Measurements from ENCODE around the gene TP53RK. TPM values are rescaled to one million over a fixed set of nuclear protein-coding genes. Genes with fewer than 3 reads are reported as not detected.

The TP53RK gene
- total RNA-seq, 1 donor from 2014 or later: 11.9 TPM

DNA sequence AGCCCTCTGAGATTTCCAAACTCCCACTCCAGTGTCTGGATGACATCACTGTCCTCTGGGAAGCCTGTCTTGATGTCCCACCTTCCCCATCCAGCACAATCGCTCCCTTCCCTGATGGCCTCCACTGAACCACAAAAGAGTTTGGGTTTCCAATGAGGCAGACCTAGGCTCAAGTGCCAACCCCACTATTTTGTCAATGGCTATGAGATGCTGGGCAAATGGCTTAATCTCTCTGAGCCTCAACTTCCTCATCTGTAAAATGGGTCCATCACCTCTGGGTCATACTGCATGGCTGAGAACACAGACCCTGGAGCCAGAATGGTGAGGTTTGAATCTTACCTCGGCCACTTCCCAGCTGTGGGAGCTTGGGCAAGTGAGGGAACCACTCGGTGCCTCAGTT, 49.7 kb downstream of the TP53RK start:
- intact Hi-C loops (cut with DNase I): no loop called here
- H3K4me3 ChIP-seq: no peak overlapping the region
- DNase-seq (no peak), ATAC-seq (no peak)
- H3K27ac ChIP-seq: no peak overlapping the region
- TF ChIP-seq, protein P1, sequence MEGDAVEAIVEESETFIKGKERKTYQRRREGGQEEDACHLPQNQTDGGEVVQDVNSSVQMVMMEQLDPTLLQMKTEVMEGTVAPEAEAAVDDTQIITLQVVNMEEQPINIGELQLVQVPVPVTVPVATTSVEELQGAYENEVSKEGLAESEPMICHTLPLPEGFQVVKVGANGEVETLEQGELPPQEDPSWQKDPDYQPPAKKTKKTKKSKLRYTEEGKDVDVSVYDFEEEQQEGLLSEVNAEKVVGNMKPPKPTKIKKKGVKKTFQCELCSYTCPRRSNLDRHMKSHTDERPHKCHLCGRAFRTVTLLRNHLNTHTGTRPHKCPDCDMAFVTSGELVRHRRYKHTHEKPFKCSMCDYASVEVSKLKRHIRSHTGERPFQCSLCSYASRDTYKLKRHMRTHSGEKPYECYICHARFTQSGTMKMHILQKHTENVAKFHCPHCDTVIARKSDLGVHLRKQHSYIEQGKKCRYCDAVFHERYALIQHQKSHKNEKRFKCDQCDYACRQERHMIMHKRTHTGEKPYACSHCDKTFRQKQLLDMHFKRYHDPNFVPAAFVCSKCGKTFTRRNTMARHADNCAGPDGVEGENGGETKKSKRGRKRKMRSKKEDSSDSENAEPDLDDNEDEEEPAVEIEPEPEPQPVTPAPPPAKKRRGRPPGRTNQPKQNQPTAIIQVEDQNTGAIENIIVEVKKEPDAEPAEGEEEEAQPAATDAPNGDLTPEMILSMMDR (IDR thresholded peaks at IDR 0.05): no peak
- H3K9me3 ChIP-seq: no peaks in the 10 kb centered on the region
- H3K27me3 ChIP-seq (ENCODE audit: low read depth): no peaks in the 10 kb centered on the region
- no peaks in the 10 kb centered on the region for H3K4me1 ChIP-seq
- no peaks in the 10 kb centered on the region for H3K36me3 ChIP-seq

DNA sequence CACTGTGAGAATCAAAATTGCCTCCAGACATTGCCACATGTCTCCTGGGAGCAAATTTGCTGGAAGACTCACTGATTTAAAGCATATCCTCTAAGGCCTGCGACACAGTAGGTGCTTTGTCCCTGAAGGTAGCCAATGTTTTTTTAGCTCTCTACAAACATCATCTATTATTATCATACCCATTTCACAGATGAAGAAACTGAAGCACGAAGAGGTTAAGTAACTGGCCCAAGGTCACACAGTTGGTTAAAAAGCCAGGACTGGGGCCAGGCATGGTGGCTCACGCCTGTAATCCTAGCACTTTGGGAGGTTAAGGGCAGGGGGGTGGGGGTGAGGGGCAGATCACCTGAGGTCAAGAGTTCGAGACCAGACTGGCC, 50.4 kb downstream of the TP53RK start:
- Histone ChIP-seq H3K36me3 (no peaks in the 10 kb centered on the region), H3K4me1 (no peaks in the 10 kb centered on the region), H3K27me3 (ENCODE audit: low read depth) (no peaks in the 10 kb centered on the region), H3K27ac (no peak overlapping the region), H3K9me3 (no peaks in the 10 kb centered on the region), H3K4me3 (no peak overlapping the region)
- intact Hi-C loops (cut with DNase I): no loop called here
- TF ChIP-seq, protein P1 (IDR thresholded peaks at IDR 0.05): no peak
- ATAC-seq: no peak
- no peak for DNase-seq

DNA sequence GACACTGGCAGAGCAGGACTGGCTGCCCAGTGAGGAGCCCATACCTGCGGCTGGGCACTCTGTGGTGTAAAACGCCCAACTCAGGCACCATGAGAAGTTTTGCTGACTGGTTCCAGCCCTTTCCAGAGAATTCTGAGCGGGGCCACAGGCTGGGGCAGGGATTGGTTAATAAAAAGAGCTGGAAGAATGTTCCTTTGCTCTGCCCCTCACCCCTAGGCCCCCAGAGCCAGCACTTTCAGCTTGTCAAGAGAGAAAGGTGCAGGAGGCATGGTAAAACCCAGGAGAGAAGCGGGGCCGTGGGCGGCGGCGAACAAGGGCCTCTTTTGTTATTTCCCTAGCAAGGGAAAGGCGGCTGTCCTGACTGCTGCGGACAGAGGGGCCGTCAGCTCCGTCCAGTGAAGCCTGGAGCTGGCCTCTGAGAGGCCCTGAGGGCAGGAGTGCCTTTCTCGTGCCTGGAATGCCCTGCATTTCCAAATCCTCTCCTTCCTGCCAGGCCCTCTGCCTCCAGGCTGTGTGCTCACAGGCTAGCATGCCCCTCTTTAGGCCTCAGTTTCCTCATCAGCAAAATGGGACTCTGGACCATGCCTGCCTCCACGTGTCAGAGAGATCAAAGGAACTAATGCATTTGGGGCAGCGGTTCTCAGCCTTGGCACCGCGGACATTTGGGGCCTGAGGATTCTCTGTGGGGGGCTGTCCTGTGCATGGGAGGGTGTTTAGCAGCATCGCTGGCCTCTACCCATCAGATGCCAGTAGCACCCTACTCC, 50.9 kb downstream of the TP53RK start:
- Histone ChIP-seq H3K4me1 (no peaks in the 10 kb centered on the region), H3K36me3 (no peaks in the 10 kb centered on the region), H3K27me3 (ENCODE audit: low read depth) (no peaks in the 10 kb centered on the region), H3K27ac (no peak overlapping the region), H3K4me3 (no peak overlapping the region), H3K9me3 (no peaks in the 10 kb centered on the region)
- ATAC-seq (no peak), DNase-seq (no peak)
- TF ChIP-seq, protein P1 (IDR thresholded peaks at IDR 0.05): no peak
- intact Hi-C loops (cut with DNase I): no loop called here

DNA sequence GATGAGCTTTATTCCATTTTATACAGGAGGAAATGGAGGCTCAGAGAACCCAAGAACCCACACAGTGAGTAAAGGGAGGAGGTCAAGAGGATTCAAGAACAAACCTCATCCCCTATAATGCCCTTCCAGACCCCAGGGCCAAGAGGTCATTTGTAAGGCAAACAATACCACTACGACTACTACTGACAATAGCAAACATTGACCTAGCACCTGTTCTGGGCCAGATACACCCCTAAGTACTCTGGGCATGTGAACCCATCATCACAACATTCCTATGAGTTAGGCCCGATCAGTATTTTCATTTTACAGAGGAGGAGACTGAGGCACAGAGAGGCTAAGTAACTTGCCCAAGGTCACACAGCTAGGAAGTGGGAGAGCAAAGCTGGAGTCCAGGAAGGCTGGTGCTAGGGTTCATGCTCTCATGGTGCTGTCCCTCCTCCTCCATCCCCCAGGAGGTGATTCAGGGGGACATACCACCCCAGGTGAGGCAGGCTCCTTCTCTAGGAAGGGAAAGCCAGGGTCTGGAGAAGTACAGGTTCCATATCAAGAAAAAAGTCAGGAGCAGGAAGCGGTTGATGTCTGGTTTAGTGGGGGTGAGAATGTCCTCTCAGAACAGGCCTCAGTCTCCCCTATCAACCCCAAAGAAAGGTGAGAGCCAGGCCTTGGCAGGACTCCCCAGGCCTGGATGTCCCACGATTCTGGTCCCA, 51.7 kb downstream of the TP53RK start:
- intact Hi-C loops (cut with DNase I): no loop called here
- Histone ChIP-seq H3K4me1 (no peaks in the 10 kb centered on the region), H3K9me3 (no peaks in the 10 kb centered on the region), H3K27me3 (ENCODE audit: low read depth) (no peaks in the 10 kb centered on the region), H3K36me3 (no peaks in the 10 kb centered on the region), H3K27ac (no peak overlapping the region), H3K4me3 (no peak overlapping the region)
- ATAC-seq (no peak), DNase-seq (no peak)
- TF ChIP-seq, protein P1 (IDR thresholded peaks at IDR 0.05): no peak

DNA sequence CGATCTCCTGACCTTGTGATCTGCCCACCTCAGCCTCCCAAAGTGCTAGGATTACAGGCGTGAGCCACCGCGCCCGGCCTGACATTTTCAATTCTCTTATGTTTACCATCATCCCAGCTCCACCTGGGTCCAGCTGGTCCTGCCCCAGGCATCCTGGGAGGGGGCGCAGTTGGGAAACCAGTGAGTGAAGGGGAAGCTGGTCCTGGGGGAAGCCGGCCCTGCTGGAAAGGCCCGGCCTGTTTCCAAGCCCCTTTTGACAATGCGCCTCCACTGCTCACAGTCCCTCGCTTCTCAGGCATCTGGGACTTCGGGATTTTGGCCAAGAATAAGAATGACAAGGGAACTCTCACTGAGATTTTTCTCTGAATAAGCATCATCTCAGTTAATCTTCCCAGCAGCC, 52.2 kb downstream of the TP53RK start:
- no peak for DNase-seq
- no peaks in the 10 kb centered on the region for H3K4me1 ChIP-seq
- TF ChIP-seq, protein P1 (IDR thresholded peaks at IDR 0.05): no peak
- H3K9me3 ChIP-seq: no peaks in the 10 kb centered on the region
- no peaks in the 10 kb centered on the region for H3K27me3 ChIP-seq (ENCODE audit: low read depth)
- ATAC-seq: no peak
- no peaks in the 10 kb centered on the region for H3K36me3 ChIP-seq
- no peak overlapping the region for H3K4me3 ChIP-seq
- H3K27ac ChIP-seq: no peak overlapping the region
- intact Hi-C loops (cut with DNase I): no loop called here

Data from lower lobe of right lung (tissue), 2 donors.